ENCODE results near the gene CFDP1. TPM values are rescaled to one million over a fixed set of nuclear protein-coding genes. Genes with fewer than 3 reads are reported as not detected.
"Not testable (repeated sequence)": the region's sequence is repeated elsewhere in the genome, so short reads cannot be mapped to it uniquely, and the experiment has no call there.

Gene CFDP1
- polyA plus RNA-seq, 3 donors, result 148 to 189 (median 174) TPM

DNA sequence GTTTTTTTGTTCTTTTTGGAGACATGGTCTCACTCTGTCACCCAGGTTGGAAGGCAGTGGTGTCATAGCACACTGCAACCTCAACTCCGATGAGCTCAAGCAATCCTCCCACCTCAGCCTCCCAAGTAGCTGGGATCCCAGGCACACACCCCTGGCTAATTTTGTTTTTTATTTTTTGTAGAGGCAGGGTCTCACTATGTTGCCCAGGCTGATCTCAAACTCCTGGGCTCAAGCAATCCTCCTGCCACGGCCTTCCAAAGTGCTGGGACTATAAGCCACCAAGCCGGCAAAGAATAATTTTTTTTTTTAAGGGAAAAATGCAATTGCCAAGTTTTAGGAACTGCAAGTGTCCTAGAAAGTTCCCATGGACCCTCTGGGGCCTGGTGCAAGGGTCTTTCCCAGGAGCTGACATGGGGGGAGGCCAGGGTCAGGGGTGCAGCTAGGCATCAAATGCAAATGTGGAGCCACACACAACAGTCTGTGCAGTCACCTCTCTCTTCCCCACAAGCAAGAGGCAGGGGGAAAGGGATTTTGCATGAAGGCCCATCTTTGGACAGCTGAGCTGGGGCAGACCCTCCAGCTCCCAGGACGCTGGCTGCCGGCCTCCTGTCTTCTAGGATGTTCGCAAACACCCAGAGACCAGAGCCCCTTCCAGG, 161.7 kb downstream of the CFDP1 start:
- no peak for DNase-seq

DNA sequence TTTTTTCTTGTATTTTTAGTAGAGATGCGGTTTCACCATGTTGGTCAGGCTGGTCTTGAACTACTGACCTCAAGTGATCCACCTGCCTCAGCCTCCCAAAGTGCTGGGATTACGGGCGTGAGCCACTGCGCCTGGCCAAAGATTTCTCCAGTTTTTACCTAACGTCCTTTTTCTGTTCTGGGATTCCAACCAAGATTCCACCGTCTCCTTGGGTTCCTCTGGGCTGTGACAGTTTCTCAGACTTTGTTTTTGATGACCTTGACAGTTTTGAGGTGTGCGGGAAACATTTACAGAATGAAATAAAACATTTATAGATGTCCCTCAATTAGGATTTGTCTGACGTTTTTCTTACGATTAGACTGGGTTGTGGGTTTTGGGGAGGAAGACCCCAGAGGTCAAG, 163.9 kb downstream of the CFDP1 start:
- DNase-seq, result not testable (repeated sequence)

DNA sequence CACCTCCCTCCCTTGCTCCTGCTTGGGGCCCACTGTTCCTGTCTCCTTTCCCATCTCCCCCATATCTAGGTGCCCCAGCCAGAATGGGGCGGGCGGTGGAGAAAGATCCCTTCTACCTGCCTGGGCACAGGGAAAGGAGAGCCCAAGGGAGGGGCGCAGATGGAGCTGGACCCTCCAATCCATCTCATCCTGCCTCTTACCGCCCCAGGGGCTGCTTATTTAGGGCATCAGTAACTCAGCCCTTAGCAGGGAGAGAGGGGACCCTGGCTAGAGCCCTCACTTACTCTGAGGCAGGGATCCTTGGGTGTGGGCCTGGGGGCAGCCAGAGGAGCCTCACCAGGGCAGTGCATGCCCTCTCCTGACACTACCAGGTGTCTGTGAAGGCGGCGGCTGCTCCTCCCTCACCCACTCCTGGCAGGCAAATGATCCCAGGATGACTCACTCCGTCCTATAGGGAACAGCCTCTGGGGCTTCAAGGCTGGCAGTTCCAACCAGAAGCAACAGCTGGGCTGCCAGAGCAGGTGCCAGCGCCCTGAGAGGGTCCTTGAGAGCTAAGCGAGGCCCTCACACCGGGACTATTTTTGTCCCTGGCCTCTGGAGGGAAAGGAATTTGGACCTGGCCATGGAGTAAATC, 165.6 kb downstream of the CFDP1 start:
- DNase-seq, result no peak

DNA sequence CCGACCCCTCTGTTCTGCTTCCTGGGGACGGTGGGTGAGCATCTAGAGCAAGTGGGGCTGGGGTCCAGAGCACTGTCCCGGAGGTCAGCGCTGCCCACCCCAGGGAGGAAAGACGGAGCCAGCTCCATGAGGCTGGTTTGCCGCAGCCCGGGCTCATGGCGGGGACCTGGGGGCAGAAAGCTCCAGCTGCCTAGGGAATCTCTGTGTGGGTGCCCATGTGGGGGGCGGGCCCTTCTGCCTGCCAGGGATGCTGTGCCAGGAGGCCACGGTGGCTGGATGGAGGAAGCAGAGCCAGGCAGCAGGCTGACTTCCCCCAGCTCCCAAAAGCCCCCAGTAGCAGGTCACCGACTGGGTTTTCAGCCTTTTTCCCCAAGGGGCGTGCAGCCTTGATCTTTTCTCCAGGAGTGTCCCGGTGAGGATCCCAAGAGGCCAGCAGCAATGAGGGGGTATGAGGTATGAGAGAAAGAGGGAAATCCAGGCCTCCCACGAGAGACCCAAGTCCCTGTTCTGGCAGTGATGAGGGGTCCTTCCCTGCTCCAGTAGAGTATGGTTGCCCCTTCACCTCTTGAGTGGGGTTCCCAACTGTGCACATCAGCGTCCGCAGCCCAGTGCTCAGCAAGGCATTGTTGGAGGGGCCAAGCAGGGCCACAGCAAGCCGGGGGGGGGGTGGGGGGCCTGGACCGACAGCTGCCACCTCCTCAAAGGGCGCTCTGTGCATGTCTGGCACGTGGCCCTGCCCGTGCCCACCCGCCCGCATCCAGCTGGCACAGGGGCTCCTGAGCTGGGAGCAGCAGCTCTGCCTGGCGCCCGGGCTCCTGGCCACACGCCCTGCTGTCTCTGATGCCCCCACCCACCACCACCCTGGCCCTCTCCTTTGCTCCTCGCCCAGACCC, 166.3 kb downstream of the CFDP1 start:
- no peak for DNase-seq

DNA sequence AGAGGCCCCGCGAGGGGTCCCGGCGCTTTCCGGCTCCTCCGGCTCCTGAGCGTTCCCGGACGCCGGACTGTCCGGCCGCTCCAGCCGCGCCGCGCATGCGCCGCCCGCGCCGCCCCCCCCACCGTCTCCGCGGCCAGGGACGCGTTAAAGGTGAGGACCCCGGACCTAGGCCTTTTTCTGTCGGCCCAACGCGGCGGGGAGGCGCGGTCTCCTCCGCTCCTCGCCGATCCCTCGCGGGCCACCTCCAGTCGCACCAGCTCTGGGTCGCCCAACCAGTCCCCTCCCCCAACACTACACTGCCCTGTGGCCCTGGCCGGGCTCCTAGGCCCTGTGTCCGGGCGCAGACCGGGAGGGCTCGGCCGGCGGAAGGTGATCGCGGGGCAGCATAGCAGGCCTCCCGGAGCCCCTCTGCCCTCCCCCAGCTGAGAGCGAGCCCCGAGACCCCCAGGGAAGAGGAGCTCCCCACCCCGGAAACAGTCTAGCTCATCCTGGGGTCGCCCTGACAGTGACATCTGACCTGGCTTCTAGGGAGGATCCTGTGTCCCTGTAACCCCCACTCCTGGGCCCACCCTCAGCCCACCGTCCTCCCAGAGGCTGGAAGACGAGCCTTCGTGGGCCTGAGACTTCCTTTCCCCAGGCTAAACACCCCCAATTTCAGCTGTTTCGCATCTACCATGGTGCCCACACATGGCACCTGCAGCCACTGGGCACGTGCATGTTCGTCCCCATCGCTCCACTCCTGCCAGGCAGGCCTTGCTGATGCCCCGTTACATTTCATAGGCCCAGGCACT, 167.2 kb downstream of the CFDP1 start:
- DNase-seq, result no peak

DNA sequence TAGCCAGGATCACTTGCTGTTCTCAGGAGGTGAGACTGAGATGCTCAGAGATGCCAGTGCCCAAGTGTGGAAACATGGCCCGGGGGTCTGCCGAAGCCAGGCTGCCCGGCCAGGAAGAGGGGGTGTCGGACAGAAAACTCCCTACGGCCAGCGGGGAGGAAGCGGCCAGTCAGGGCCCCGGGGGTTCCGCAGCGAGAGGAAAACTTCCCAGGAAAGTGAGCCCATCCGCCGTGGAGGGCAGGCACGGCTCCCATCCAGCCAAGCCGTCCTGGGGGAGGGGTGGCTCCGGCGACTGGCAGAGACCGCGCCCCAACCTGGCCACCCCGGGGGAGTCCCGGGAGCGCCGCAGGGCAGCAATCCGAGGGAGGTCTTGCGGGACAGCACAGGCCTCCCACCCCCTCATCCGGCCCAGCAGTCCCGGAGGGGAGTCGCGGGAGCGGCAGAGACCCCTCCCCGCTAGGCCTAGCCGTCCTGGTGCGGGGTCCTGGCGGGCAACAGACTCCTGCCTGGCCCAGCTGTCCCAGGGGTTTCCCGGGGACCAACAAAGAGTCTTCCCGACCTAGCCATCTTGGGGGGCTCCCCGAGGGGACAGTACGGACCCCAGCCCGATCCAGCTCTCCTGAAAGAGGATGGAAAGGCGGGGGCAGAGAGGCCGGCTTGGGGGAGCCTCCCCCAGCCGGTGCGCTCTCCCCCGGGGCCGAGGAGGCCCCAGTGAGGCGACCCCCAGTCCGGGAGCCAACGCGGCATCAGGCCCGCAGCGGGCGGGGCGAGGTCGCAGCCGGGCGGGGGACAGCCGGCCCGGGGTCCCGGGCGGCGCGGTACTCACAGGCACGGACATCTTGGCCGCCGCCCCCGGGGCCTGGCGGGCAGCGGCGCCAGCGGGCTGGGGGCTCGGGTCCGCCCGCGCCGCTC, 168.0 kb downstream of the CFDP1 start:
- DNase-seq, result no peak

DNA sequence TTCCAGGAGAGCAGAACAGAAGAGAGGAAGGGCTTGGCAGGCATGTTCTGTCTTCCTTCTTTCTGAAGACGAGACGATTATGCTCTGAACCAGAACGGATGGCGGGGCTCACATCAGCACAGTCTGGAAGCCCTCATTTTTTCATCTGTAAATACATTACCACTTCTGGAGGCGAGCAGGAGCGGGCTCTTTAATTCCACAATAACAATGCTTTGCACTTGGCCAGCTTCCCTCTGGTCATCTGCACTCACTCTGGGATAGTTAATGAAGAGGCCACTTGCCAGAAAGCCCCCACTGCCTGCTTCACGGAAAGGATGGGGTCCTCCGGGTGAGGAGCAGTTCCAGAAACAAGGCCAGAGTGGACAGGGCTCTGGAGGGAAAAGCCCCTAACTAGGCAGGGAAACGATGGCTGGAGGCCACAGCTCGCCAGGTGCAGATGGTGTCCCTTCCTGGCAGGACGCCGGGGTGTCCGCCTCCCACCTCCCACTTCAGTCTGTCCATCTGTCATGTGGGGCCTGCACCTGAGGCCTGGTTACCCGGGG, 168.8 kb downstream of the CFDP1 start:
- no peak for DNase-seq

DNA sequence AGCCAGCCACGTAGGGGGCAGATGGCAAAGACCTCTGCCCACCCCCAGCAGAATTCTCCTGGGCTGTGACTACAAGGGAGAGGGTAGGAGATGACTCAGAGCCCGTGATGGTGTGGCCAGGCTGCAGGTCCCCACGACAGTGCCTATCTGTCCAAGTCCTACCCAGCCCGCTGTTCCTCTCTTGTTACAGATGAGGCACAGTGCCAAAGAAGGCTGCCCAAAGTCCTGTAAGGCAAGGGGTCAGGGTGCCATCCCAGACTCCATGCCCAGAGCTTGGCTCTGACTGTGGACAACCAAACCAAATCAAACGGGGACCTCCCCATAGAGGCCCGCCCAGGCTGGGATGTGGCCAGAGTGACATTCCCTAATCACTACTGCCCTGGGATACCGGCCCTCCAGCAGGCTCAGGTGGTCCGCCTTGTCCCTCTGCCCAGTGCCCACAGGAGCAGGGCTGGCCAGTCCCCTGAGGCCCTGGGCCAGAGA, 169.3 kb downstream of the CFDP1 start:
- DNase-seq, result no peak

DNA sequence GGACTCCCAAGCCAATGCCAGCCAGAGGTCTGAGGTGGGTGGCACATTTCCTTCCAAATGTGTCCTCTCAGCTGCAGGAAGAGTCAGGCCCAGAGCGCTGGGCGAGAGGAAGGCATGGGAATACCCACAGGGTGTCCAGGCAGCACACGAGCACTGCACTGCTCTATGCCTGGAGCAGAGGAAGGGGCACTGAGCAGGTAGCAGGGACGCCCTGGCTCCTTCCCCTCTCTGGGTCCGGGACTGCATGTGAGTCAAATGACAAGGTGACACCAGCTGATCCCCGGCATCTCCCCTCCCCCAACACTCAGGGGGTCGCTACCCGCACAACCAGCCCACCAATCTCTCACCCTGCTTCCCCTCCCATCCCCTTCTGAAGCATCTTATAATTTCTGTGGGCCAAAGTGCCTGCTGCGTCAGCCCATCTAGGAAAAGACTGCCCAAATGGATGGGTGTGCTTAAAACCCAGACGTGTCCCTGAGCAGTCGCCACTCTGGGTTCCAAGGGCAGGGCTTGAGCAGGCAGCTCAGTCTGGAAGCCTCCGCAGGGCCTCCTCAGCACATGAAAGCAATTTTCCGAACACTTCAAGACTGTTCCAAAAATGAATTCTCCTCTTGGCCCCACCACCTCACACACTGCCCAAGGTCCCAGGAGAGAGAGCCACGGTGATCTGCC, 169.9 kb downstream of the CFDP1 start:
- DNase-seq, result no peak

DNA sequence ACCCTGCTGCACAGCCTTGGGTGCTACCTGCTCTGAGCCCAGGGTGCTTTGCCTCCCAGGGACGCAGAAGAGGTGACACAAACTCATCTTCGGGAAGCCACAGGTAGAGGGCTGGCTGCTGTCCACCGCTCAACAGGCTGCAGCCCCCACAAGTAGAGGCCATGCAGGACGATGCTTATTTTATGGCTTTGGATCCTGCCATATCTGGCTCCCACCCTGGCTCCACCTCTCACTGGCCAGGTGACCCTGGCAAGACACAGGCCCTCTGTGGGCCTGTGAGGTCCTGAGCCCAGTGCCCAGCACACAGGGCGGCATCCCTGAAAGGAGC, 170.5 kb downstream of the CFDP1 start:
- no peak for DNase-seq

DNA sequence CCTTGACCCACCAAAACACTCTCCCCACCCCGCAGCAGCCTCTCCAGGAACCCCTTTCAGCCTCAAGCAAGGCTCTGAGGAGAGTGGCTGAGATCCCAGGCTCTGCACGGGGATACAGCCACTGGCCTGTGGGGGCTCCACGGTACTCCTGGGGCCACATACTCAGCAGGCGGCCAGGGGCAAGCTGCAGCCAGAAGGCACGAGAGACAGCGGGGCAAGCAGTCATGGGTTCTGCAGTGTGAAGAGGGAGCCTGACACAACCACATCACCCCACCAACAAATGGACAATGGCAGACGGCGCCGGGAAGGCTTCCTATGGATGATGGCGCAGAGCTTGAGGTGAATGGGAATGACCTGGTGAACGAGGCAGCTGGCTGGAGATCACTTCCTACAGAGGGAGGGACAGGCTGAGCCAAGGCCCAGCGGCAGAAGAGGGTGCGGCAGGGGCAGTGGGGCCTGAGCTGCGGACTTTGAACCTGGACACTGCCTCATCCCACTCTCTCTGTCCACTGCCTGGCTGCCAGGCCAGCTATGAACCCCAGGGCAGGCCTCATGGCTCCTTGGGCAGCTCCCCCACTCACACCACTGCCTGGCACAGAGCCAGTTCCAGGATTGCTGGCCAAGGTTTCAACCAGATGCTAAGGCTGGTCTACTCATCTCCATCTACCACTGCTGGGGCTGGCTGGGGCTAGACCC, 171.1 kb downstream of the CFDP1 start:
- no peak for DNase-seq

DNA sequence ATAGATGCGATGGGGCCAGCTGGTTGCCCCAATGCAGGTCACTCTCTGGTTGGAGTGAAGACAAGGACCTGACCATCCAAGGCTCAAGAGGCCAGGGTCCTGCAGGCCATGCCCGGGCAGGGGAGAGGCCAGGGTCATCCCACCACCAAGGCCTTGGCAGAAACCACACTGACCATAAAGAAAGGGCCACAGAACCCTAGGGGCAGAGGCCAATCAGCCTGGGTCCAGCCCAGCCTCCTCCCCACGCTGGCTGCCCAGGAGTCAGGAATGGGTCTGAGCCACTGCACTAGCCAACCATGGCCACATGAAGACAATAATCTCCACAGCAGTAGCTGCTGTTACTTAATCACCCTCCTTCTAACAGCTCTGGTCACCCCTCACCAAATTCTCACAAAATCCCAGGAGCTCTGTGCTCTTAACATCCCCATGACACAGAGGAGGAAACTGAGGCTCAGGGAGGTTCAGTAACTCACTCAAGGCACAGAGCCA, 171.7 kb downstream of the CFDP1 start:
- DNase-seq, result no peak

DNA sequence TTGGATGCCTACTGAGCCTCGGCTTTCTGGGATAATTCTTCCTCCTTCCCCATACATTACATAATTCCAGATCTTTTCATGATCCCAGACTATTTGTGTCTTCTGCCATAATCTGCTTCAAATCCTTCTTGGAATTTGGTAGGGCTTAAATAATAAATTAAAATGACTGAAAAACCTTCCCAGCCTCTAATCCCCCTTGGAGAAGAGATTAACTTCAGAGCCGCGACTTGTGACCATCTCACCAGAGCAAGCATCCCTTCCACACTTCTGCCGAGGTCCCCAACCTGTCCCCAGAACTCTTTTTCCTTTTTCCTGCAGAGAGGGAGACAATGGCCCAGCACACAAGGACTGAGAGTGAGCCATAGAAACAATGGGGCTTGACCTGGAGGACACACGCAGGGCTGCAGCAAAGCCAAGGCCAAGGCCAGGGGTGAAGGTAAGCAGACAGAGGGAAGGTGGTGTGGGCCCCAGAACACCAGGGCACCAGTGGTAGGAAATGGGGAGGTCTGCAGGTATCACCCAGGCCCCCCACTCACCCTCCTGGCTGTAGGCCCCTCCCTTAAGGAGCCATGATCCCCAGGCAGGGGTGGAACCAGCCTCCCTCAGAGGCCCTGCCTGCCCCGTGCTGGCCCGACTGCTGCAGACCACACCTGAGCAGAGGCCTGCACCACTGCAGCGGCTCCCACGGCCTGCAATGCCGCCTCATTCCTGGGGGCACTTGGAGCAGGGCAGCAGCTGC, 172.3 kb downstream of the CFDP1 start:
- no peak for DNase-seq

DNA sequence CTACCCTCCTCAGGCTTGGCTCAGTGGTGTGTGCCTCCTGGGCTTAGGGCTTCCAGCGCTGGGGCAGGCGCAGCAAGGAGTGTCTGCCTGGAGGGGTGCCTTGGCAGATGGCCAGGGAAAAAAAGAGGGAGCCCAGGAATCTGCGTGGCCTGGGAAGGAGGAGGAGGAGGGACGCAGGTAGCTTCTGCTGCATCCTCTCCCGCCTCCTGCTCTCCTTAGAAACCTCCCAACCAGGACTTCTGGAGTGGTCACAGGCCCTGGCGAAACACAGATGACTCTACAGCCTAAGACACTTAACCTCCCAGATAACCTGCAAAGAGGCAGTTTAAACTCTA, 174.5 kb downstream of the CFDP1 start:
- no peak for DNase-seq

DNA sequence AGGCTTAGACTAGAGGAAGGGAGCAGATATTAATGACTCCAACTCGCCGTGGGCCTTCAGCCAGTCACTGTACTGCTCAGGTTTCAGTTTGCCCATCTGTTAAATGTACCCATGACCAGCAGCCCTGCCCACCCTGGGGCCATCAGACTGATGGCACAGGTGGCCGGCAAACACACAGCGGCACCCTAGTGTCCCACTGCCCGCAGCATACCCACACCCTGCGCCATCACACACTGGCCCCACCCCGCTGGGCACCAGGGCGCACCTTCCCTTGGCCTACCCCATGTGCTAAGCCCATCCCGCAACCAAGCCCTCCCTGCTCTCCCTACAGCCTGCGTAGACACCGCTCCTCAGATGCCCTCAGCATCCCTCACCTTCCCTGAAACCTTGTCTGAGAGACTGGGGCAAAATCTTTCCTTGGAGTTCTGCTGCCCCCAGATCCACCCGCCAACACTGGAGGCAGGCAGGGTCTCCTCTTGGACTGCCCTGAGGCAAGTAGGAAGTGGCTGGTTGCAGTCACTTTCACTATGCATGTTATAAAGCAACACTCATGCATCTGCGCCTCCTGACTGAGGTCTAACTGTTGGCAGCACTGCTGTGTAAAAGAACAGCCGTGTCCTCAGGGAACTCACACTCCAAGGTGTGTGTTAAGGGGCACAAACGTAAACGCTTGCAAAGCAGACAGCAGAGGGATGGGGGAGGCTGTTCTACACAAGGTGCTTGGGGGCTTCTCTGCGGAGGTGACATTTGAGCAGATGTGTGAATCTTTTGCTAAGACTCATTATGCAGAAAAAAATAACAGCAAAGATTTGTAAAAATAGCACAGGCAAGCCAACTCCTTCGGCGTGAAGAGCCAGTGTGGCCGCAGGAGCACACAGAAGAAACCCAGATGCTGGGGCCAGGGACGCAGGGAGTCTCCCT, 175.2 kb downstream of the CFDP1 start:
- DNase-seq, result no peak

DNA sequence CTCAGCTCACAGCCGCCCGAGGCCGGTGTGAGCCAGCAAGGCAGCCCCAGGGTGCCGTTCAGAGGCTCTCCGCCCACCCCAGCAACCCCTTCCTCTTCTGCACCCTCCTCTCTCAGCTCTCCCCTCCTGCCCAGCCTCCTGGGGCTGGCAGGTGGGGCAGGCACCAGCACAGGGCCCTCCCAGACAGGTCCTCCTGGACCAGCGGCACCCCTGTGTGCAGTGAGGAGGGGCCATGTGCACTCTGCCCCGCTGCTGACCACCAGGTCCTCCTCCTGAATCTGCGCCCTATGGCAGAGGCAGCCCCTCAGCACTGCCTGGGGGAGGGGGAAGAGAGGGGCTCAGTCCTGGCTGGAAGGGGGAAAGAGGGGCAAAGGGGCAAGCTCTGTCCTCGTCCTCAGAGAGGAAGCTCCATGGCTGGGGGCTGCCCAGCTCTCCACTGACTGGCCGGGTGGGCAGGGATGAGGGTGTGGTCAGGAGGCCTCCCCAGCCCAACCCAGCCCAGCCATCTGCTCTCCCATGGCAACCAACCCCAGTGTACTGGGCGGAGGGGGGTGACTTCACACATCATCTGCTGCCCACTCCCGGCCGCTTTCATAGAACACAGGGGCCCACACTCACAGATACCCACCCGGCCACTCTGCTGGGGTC, 176.5 kb downstream of the CFDP1 start:
- no peak for DNase-seq

DNA sequence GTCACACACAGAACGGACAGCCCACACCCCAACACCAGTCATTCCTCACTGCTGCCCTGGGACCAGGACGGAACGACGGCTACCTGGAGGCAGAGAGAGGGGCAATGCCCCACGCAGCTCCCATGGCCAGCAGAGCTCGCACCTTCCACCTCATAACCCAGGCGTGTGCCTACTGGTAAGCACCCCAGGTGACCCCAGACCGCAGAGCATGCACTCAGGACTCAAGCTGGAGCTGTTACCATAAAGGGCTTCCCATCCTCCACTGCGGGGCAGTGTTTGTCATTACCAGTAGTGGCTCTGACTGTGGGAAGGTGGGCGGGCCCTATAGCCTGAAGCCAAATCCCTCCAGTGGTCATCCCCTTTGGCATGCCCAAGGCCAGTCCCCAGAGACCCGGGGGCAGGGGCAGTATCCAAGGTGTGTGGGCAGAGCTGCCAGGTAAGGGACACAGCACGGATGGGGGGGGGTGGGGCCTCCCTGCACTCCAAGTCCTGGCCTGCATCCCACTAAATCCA, 177.2 kb downstream of the CFDP1 start:
- DNase-seq, result no peak
